ENCODE measurements around the gene SAMHD1.
"Not testable (repeated sequence)": the region's sequence is repeated elsewhere in the genome, so short reads cannot be mapped to it uniquely, and the experiment has no call there.

Gene SAMHD1

DNA sequence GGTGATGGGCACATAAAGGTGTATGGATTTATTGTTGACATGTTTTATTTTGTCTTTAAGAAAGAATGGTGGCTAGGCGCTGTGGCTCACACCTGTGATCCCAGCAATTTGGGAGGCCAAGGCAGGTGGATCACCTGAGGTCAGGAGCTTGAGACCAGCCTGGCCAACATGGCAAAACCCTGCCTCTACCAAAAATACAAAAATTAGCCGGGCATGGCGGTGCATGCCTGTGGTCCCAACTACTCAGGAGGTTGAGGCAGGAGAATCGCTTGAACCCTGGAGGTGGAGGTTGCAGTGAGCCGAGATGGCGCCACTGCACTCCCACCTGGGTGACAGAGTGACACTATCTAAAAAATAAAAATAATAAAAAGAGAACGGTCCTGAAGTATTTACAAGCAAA is 45.4 kb downstream of the SAMHD1 start:
- not testable (repeated sequence) for DNase-seq

DNA sequence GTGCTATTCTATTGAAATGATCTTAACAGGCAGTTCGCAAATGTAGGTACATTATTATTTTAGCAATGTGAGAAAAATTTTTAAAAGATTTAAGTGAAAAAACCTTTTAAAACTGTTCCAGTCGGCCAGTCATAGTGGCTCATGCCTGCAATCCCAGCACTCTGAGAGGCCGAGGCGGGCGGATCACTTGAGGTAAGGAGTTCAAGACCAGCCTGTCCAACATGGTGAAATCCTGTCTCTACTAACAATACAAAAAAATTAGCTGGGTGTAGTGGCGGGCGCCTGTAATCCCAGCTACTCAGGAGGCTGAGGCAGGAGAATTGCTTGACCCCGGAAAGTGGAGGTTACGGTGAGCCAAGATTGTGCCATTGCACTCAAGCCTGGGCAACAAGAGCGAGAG is 45.9 kb downstream of the SAMHD1 start:
- DNase-seq, result not testable (repeated sequence)

DNA sequence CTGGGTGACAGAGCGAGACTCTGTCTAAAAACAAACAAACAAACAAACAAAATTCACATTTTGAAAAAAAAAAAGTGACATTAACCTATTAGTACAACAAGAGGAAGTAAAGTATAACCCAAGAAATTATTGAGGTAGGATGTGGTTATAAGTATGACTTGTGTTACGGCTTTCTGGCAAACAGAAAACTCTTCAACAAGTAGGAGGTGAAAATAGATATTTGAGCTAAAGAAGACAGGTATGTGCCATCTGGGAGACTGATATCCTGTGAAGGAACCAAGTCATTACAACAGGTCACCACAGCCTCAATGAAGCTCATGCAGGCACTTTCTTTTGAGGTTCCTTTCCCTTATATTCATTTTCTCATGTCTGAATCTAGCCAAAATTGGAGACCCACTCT is 46.8 kb downstream of the SAMHD1 start:
- no peak for DNase-seq

DNA sequence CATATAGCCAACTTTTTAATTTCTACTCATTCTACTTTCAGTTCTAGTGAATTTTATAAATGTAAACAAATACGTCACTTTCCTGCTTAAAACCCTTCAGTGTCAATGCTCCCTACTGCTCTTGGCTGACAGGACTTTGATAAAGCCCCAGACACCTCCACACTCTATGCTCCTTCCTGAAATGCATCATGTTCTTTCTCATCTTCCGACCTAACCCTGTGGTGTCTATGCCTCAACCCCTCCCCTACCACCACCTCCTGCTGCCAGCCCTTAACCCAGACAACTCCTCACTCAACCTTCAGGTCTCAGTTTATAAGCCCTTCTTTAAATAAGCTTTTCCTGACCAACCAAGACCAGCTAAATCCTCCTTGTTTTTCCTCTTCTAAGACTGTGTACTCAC is 56.5 kb downstream of the SAMHD1 start:
- DNase-seq, result no peak

DNA sequence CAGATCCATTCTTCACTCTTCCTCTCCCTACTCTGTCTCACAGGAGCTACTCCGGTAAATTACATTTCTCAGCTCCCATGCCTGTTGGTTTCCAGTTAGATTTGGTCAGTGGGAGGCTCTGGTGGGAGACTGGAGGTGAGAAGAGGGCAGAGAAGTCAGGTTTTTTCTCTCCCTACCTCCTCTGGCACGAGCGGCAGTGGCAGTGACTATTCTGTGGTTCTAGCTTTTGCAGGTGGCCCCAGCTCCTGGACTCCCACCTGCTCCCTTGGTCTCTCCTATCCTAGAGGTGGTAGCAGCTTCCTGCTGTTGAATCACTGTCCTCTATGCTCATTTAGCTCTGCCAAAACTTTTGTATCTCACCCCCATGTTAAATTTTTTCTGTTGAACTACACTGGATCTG is 57.7 kb downstream of the SAMHD1 start:
- no peak for DNase-seq

DNA sequence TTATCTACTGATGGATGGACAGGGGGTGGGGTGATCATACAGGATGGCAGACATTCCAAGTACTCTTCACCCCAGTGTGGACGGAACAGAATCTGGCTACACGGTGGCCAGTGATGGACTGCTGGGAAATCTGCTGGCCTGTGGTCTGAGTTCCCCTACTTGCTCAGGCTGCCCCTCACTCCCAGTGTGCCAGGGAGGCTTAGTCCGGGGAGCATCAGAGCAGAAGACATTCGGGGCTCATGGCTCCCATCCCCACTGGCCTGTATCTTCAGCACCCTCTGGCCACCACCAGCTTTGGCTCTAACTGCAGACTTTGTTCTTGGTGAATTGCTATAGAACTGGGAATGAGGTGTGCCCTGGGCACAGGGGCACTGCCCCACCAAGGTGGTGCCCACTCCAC is 60.3 kb downstream of the SAMHD1 start:
- no peak for DNase-seq

DNA sequence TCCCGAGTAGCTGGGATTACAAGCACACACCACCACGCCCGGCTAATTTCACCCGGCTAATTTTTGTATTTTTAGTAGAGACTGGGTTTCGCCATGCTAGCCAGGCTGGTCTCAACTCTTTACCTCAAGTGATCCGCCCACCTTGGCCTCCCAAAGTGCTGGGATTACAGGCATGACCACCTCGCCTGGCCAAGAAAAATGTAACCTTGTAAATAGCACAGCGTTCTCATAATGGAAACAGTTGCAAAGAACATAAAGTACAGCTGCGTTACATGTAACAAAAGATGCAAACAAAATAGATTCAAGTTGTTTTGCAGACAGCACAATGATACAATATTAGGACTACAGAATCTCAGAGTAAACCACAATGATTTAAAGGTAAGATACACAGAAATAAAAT is 60.9 kb downstream of the SAMHD1 start:
- no peak for DNase-seq

DNA sequence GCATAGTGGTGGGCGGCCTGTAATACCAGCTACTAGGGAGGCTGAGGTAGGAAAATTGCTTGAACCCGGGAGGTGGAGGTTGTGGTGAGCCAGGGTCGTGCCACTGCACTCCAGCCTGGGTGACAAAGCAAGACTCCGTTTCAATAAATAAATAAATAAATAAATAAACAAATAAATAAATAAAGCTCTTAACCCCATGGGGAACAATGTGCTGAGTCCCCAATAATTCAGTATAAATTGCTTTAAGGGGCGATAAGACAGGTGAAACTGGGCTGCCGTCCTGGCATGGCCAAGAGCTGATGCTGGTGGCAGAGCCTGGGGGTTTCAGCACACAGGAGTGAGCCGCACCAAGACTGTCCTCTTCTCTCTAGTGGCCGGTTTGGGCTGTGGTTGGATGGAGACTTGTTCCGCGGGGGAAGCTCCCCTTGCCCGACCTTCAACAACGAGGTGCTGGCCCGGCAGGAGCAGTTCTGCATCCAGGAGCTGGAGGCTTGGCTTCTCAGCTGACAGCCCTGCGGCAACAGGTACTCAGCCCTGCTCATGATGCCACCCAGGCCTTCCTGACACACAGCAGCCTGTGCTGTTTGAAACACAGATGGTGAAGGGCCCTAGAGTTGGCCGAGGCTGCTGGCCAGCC is 62.5 kb downstream of the SAMHD1 start:
- no peak for DNase-seq

DNA sequence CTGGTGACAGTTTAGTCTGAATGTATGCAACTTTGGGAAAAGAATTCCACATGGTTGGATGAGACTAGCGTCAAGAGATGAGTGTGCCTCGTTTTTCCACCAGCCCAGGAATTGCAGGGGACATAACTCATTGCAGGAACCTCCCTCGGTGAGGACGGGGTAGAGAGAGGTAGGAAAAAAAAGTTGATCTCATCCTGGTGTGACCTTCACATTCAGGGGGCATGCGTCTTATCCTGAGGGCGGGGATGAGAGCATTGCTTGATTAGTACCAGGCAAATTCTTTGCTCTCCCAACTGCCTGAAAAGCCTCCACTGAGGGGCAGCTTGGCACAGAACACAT is 63.8 kb downstream of the SAMHD1 start:
- DNase-seq, result no peak

DNA sequence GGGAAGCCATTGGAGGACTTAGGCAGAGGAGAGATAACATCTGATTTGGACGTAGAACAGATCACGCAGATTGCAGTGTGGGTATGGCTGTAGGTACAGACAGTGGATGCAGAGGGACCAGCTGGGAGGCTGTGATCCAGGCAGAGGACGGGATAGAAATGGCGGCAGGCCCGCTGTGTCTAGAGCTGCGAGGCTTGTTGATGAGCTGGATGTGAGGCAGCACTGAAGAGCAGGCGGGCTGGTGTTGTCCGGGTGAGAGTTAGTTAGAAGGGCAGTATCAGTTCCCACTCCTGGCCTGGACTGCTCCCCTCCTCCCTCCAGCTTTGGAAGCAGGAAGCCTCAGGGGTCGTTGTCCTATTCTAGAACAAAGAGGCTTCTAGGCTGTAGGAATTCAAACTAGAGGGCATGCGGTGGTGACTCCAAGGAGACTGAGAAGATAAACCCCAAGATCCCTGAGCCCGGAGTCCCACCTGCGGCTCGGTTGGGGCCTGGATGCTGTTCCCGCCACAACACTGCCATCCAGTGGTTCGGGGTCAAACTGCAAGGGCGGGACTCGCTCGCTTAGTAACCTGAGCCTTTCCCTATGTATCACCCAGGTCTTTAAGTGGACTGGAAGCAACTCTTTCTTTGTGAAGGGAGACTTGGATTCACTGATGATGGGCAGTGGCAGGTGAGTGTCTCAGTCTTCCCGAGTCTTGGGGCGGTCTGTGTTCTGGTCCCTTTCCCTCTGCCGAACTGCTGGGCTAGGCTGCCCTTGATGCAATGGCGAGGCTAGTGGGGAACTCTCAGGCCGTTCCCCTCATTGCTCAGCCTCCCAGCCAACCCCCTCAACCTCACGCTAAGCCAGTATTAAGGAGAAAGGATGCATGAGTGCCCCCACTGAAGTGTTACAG is 64.4 kb downstream of the SAMHD1 start:
- peak; percentile 74 for DNase-seq

DNA sequence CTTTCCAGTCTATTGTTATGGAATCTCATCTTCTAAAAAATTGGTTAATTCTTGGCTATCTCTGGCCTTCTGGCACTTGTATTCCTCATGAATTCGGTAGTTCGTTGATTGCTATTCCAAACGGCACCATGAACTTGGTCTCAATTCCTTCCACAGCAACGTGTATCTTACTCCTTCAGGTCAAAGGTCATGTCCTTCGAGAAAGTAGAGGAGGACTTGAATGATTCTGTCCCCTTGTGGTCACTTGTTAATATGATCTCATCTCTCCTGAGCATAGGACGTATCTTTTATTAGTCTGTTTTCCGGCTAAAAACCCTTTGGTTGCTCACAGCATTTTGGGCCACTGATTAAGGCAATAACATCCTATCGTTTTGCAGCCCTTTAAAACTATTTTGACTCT is 66.2 kb downstream of the SAMHD1 start:
- DNase-seq, result no peak

DNA sequence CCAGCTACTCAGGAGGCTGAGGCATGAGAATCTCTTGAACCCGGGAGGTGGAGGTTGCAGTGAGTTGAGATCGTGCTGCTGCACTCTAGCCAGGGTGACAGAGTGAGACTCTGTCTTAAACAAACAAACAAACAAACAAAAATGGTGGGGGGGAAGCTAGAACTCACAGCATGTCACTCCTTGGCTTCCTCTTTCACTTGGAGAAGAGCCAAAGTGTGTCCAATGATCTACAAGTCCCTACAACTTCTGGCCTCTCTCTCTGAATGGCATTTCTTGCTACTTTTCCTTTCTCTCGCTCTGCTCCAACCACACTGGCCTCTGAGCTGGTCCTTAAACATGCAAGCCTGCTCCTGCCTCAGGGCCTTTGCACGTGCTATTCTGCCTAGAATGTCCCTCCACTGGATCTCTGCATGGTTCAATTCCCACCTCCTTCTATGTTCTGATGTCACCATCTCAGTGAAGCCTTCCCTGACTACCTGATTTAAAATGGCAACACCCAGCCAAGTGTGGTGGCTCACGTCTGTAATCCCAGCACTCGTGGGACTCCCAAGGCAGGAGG is 67.5 kb downstream of the SAMHD1 start:
- DNase-seq, result no peak

DNA sequence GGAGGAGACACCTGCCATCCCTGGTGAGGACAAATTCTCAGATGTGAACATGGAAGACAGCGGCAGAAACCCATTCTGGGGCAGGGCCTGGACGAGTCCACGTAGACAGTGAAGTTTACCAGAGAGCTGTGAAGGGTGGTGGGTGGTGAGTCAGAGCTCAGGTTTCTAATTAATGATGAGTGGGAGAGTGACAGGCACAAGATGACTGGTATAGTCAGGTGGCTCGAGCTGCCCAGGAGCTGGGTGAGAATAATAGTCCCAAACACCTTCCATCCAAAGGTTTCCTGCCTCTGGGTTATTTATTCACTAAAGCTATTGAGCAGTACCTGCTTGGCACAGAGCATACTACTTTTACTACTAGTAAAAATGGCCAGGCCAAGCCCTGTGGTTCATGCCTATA is 69.6 kb downstream of the SAMHD1 start:
- DNase-seq, result no peak

DNA sequence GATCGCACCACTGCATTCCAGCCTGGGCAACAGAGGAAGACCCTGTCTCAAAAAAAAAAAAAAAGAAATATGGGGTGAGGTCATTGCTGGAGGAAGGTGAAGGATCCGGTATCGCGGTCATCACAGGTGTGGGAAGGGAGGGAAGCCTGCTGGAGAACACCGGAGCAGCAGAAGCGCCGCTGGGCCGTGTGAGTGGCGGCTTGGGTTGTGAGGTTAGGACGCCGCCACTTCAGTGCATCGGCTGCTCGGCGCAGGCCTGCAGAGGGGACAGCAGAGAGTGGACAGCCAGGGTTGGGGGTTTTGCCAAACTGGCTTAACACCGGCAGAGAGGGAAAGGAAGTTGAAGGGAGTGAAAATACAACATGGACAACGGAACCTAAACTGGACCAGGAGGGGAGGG is 70.2 kb downstream of the SAMHD1 start:
- DNase-seq, result no peak

DNA sequence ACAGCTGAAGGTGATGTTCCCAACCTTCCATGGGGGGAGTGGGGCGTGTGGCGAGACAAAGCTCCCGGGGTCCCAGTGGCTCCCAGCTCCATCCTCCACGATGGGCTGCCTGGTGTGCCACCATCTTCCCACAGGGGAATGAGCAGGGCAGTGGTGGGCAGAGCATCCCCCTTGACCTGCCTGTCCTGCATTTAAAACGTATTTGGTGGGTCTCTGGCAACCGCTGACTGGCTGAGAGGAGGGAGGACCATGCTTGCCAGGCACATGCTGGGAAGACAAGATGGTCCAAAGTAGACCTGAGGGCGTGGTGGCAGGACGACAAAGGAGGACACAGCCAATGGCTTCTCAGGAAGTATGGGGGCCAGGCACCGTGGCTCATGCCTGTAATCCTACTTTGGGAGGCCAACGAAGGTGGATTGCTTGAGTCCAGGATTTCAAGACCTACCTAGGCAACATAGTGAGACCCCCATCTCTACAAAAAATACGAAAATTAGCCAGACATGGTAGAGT is 70.7 kb downstream of the SAMHD1 start:
- no peak for DNase-seq

DNA sequence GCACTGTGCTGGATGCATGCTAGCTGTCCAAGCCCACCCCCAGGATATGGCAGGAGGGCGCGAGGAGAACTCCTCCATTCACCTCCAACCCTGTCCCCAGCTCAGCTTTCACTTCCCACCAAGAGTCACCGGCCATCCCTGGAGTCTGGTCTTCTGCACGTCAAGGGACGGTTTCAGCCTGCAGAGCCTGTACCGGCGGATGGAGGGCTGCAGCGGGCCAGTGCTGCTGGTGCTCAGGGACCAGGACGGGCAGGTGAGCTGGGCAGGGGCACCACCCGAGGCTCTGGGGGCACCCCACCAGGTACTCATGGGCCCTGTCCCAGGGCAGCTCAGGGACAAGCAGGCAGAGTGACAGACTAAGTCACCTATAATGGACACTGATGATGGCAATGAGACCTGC is 72.6 kb downstream of the SAMHD1 start:
- no peak for DNase-seq

DNA sequence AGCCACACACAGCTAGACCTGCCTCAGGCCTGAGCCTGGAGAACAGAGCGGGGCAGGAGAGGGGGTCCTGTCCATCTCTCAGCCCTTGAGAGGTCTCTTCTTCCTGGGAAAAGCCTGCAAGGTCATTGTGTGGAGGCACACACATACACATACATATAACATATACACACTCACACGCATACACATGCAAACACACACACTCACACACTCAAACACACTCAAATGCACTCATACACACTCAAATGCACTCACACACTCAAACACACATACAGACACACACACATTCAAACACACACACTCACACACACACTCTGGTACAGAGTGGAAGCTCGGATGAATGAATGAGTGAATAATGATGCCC is 75.1 kb downstream of the SAMHD1 start:
- DNase-seq, result no peak

DNA sequence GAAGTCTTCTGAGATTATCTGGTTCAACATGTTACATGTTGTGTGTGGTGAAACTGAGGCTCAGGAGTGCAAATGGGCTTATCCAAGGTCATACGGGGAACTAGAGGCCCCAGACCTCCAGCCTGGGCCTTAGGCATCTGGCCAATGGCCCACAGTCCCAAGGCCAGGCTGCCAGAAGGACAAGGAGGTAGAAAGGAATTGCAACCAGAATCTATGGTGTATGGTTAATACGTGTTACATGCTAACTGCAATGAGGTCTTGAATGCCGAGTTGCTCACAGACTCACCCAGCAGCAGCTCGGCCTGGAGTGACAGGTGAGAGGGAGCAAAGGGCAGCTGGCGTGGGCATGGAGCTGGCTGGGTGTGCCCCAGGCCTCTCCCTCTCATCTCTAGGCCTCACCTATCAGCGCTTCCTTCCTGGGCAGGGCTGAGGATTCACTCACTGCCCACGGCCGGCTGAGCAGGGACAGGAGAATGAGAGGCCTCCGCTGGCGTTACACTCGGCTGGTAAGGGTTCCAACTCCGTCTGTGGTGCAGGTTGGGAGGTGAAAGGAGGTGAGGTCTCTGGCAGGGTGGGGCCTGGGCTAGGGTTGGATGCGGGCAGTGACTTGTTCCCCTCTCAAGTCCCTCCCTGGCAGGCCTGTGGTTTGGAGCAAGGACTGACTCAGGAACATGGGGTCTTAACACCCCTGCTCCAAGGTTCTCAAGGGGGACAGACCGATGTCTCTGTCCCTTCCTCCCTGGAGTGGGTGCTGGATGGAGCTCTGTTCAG is 75.6 kb downstream of the SAMHD1 start, which contains the start of gene TLDC2:
TSS of gene TLDC2 (plus strand) at position 437 of the 771 bp plus-strand sequence. CDS start at position 474, 37 bp downstream.
- no peak for DNase-seq

DNA sequence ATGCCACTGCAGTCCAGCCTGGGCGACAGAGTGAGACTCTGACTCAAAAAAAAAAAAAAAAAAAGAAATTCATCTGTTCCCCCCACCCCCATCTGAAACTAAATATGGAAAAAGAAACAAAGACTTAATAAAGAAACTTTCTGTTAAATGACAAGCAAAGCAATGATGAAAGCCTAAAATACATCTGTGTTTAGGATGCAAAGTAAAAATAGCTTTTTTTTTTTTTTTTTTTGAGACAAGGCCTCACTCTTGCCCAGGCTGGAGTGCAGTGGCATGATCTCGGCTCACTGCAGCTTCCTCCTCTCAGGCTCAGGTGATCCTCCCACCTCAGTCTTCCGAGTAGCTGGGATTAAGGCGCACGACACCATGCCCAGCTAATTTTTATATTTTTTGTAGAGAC is 76.4 kb downstream of the SAMHD1 start:
- DNase-seq, result not testable (repeated sequence)

DNA sequence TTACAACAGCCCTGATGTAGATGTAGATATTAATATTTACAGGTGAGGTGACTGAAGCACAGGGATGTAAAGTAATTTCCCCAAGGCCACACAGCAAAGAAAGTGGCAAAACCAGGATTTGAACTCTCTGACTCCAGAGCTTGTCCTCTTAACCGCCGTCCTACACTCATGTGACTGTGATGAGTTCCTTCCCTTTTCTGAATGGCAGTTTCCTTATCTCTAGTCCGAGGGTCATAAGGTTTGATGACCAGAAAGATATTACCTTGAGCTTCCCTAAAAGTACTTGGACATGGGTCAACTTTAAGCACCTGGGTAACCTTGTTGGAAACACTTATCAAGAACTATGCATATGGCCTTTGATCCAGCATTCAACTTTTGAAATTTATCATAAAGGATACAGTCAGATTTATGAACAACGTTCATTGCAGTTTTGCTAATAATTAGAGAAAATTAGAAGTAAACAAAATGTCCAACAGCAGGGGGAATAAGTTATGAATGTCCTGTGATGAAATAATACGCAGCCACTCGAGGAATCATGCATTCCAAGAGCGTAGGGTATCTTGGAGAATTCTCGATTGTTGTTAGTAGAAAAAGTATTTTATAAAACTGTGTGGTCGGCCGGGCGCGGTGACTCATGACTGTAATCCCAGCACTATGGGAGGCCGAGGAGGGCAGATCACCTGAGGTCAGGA is 77.9 kb downstream of the SAMHD1 start:
- DNase-seq, result no peak

DNA sequence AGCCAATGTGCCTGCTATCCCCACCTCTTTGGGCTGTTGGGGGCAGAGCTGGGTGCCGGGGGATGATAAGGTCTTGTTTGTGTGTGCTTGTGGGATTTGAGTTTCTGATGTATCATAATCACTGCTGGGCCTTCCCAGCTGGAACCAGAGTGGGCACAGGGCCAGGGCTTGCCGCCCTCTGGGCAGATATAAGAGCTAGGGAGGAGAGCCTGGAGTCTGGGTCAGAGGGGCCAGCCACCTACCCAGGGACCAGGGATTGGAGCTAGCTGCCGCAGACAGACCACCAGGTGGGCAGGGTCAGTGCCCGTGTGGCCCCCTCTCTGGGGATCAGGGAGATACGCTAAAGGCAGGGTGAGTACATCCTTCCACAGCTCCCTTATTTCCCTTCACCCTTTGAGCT is 78.7 kb downstream of the SAMHD1 start:
- no peak for DNase-seq
